NCI-H2196 (cell line): ENCODE data around the gene TYK2.
"Not testable (repeated sequence)": the region's sequence is repeated elsewhere in the genome, so short reads cannot be mapped to it uniquely, and the experiment has no call there.

ENCODE experiments used
- DNase-seq: peaks from one replicate; lab custom pipeline; 2025; ENCODE audit not compliant: unreplicated experiment; lab: John Stamatoyannopoulos, UW

Gene TYK2

GRCh38 chr19:10380313-10381102 is at the start of gene TYK2:
TSS of gene TYK2 (minus strand) at chr19:10380572. CDS start at chr19:10378406, 2,166 bp downstream.
- DNase-seq: peak; percentile 97

GRCh38 chr19:10428996-10429381 is 48.6 kb upstream of the TYK2 start:
- DNase-seq: no peak

GRCh38 chr19:10427169-10427568 is 46.8 kb upstream of the TYK2 start:
- DNase-seq: no peak

- DNase-seq: peak; percentile 77
Observed at GRCh38 chr19:10424011-10424637, 43.8 kb upstream of the TYK2 start.

- no peak for DNase-seq
Observed at GRCh38 chr19:10422846-10423245, 42.5 kb upstream of the TYK2 start.

GRCh38 chr19:10422046-10422461 is 41.7 kb upstream of the TYK2 start:
- no peak for DNase-seq

GRCh38 chr19:10421240-10422045 is 41.1 kb upstream of the TYK2 start:
- DNase-seq: no peak

GRCh38 chr19:10420444-10421239 is 40.3 kb upstream of the TYK2 start, which contains the start of gene PDE4A:
TSS of gene PDE4A (plus strand) at chr19:10420538. CDS start at chr19:10420765, 227 bp downstream.
- DNase-seq: peak; percentile 62

GRCh38 chr19:10419646-10420443 is 39.5 kb upstream of the TYK2 start:
- peak; percentile 44 for DNase-seq

- DNase-seq: no peak
Observed at GRCh38 chr19:10419200-10419645, 38.9 kb upstream of the TYK2 start.

- DNase-seq: no peak
Observed at GRCh38 chr19:10418485-10419199, 38.3 kb upstream of the TYK2 start.

- DNase-seq: no peak
Observed at GRCh38 chr19:10418235-10418484, 37.8 kb upstream of the TYK2 start.

GRCh38 chr19:10417541-10418234 is 37.3 kb upstream of the TYK2 start:
- DNase-seq: no peak

- peak; percentile 96 for DNase-seq
Observed at GRCh38 chr19:10416380-10417257, 36.2 kb upstream of the TYK2 start.

GRCh38 chr19:10416083-10416379 is 35.7 kb upstream of the TYK2 start:
- DNase-seq: no peak

- DNase-seq: no peak
Observed at GRCh38 chr19:10412257-10412977, 32.0 kb upstream of the TYK2 start.

GRCh38 chr19:10411224-10411623 is 30.9 kb upstream of the TYK2 start:
- not testable (repeated sequence) for DNase-seq
